Left ventricle myocardium inferior (tissue), 1 donor: Measurements from ENCODE around the gene ESM1. TPM values are rescaled to one million over a fixed set of nuclear protein-coding genes. Genes with fewer than 3 reads are reported as not detected.

Source experiments
- DNase-seq: peaks from one replicate; pipeline ENCODE4 v3.0.0-alpha.2; 2020
- H3K27ac ChIP-seq: fragments of 200-600 bp; replicated peaks from 2 replicates; pipeline ENCODE4 v1.8.0; 2021
- H3K27me3 ChIP-seq: fragments of 200-600 bp; 2 replicates; pipeline ENCODE4 v1.8.0; 2021; ENCODE audit warnings: low read depth
- H3K36me3 ChIP-seq: fragments of 200-600 bp; 2 replicates; pipeline ENCODE4 v1.8.0; 2021
- H3K4me1 ChIP-seq: fragments of 200-600 bp; 2 replicates; pipeline ENCODE4 v1.8.0; 2021
- H3K4me3 ChIP-seq: fragments of 200-600 bp; 2 replicates; pipeline ENCODE4 v1.8.0; 2021; ENCODE audit warnings: mild to moderate bottlenecking, moderate library complexity
- H3K9me3 ChIP-seq: fragments of 200-600 bp; replicated peaks from 2 replicates; pipeline ENCODE4 v1.8.0; 2021
- intact Hi-C: fragments of 100-400 bp; cut with micrococcal nuclease; formaldehyde crosslinking; loops from one replicate; pipeline ENCODE4 v1.11.0; 2022
- total RNA-seq: library from RNA; stranded (reverse); fragmentation: NEBNext Ultra II Directional; extraction: Animal tissue kit (Norgen Biotek cat#: 25700); gene quantifications from one replicate; pipeline ENCODE4 v1.2.1, GENCODE V29; 2021
- TF ChIP-seq, protein P1 (sequence below): fragments of 200-600 bp; IDR thresholded peaks from 2 replicates; pipeline ENCODE4 v1.8.0; 2021; ENCODE audit warnings: antibody characterized with exemption, mild to moderate bottlenecking, borderline replicate concordance
- donor health status: DM: no; HTN: yes; CAD: no; lungs with severe emphysema.

ESM1 gene
- total RNA-seq, 1 donor from 2014 or later: 1.2 TPM

DNA sequence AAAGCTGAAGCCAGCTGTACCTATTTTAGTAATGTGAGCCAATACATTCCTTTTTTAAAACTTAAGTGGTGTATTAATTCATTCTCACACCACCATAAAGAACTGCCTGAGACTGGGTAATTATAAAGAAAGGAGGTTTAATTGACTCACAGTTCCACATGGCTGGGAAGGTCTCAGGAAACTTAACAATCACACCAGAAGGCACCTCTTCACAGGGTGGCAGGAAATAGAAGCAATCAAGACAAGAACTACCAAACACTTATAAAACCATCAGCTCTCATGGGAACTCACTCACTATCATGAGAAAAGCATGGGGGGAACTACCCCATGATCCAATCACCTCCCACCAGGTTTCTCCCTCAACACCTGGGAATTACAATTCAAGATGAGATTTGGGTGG is 21.0 kb downstream of the ESM1 start:
- no peak for DNase-seq
- TF ChIP-seq, protein P1, sequence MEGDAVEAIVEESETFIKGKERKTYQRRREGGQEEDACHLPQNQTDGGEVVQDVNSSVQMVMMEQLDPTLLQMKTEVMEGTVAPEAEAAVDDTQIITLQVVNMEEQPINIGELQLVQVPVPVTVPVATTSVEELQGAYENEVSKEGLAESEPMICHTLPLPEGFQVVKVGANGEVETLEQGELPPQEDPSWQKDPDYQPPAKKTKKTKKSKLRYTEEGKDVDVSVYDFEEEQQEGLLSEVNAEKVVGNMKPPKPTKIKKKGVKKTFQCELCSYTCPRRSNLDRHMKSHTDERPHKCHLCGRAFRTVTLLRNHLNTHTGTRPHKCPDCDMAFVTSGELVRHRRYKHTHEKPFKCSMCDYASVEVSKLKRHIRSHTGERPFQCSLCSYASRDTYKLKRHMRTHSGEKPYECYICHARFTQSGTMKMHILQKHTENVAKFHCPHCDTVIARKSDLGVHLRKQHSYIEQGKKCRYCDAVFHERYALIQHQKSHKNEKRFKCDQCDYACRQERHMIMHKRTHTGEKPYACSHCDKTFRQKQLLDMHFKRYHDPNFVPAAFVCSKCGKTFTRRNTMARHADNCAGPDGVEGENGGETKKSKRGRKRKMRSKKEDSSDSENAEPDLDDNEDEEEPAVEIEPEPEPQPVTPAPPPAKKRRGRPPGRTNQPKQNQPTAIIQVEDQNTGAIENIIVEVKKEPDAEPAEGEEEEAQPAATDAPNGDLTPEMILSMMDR: no peak
- H3K9me3 ChIP-seq: no peaks in the 10 kb centered on the region
- H3K27me3 ChIP-seq: peaks cover 25% of the 10 kb centered on the region
- no peak overlapping the region for H3K27ac ChIP-seq
- intact Hi-C loops: no loop called here
- no peaks in the 10 kb centered on the region for H3K36me3 ChIP-seq
- no peak overlapping the region for H3K4me3 ChIP-seq
- peaks cover 7% of the 10 kb centered on the region for H3K4me1 ChIP-seq

DNA sequence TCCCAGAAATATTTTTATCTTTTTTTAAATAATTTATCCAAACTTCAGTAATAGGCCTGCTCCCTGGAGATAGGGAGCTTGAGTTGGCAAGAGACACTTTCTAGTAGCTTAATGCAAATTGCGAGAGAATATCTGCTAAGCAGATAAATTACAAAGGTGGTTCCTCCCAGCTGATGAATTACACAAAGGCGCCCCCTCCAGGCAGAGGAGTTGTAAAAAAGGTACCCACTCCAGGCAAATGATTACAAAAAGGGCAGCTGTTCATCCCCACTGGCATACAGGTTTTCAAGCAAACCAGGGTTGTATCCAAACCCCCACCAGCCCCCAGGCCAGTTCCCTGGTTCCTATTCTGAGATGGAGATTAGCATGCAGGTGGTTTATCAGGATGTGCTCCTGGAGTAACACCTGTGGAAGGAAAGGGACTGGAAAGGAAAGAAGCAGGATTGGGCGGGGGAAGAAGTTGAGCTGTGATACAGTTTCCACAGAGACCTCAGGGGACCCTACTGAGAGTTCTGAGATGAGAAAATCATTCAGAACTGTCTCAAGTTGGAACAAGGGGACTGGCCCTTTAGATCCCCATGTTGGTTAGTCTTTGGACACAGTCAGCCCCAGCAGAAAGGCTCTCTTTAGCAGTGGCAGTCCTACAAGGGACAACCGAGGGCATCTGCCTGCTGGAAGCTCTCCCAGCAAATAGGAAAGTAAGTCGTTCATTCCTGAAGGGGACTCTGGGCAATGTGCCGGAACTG is 25.5 kb downstream of the ESM1 start:
- no peak for DNase-seq
- intact Hi-C loops: no loop called here
- Histone ChIP-seq H3K27ac (no peak overlapping the region), H3K4me1 (no peaks in the 10 kb centered on the region), H3K9me3 (no peaks in the 10 kb centered on the region), H3K4me3 (no peak overlapping the region), H3K36me3 (no peaks in the 10 kb centered on the region), H3K27me3 (peaks cover 49% of the 10 kb centered on the region)
- TF ChIP-seq, protein P1: no peak

DNA sequence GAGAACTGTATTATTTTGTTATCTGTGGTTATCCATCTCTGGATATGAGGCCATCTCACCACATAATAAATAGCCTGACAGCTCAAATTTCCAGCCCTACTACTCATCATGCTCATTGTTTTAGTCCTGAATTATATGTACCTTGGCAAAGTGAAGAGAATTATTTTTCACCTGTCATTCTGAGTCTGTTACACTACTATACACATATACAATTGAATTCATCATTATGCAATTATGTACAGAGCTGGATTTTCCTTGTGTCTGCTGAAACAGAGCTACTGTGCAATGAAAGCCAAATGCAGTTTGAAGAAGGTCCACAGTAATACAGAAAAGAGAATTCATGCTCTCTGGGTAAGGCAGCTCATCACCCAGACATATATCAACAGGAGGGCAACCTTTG is 28.5 kb downstream of the ESM1 start:
- TF ChIP-seq, protein P1: no peak

DNA sequence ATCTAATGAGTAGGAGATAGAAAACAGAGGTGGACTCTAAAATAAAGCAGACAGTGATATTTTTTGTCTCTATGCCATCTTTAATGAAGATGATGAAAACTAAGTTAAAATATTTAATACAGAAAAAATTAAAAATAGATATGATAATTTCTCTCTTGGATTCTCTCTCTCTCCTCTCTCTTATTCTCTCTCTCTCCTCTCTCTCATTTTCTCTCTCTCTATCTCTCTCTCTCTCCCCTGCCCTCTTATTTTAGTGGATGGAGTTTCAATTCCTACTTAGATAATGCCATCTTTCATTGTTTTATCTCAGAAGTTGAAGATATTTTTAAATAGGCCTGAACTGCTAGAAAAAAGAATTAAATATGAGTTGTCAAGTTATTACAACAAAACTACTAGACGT is 38.2 kb downstream of the ESM1 start:
- intact Hi-C loops: loop anchor here (10.0 kb wide), 1 partner anchor 198 kb away; no protein-coding TSS in a partner anchor

More for the DNA sequence above, 28.5 kb downstream of the ESM1 start:
- no peaks in the 10 kb centered on the region for H3K36me3 ChIP-seq
- H3K4me3 ChIP-seq: no peak overlapping the region
- no peaks in the 10 kb centered on the region for H3K9me3 ChIP-seq
- H3K27me3 ChIP-seq: peaks cover 53% of the 10 kb centered on the region
- H3K27ac ChIP-seq: no peak overlapping the region
- no peaks in the 10 kb centered on the region for H3K4me1 ChIP-seq
- intact Hi-C loops: no loop called here
- DNase-seq: no peak

DNA sequence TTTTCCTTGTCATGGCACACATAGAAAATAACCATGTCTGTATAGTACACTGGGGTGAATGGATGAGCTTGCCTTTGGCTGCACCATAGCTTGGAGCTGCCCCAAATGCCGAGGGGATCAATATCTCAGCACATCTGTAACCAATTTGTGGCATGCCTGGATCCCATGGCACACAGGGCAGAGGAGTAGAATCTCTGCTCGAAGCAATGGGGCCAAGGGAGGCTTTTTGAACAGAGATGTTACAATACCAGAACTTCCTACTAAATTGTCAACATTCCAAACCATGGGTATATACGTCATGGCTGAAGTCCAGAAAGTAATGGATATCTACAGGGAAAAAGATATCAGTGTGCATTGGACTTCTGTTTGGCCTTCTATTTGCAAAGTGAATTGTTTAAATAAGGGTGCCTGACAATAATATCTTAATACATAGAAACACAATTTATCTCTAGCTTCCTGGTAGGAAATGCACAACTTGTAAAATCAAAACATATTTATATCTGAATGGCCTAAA is 39.0 kb downstream of the ESM1 start:
- Histone ChIP-seq H3K27me3 (peaks cover 18% of the 10 kb centered on the region), H3K4me3 (no peak overlapping the region), H3K9me3 (no peaks in the 10 kb centered on the region), H3K4me1 (no peaks in the 10 kb centered on the region), H3K36me3 (no peaks in the 10 kb centered on the region), H3K27ac (no peak overlapping the region)
- intact Hi-C loops: loop anchor here (10.0 kb wide), 1 partner anchor 198 kb away; no protein-coding TSS in a partner anchor
- DNase-seq: no peak
- TF ChIP-seq, protein P1: no peak

More for the DNA sequence above, 38.2 kb downstream of the ESM1 start:
- no peaks in the 10 kb centered on the region for H3K4me1 ChIP-seq
- no peak overlapping the region for H3K27ac ChIP-seq
- no peak for DNase-seq
- TF ChIP-seq, protein P1: no peak
- H3K4me3 ChIP-seq: no peak overlapping the region
- H3K27me3 ChIP-seq: peaks cover 11% of the 10 kb centered on the region
- no peaks in the 10 kb centered on the region for H3K36me3 ChIP-seq
- H3K9me3 ChIP-seq: no peaks in the 10 kb centered on the region
